ENCODE results near the gene ZNF444. TPM values are rescaled to one million over a fixed set of nuclear protein-coding genes. Genes with fewer than 3 reads are reported as not detected.

ZNF444 gene
- total and polyA plus RNA-seq, 2 donors (not counting 1 experiment from before 2014, with no cell fraction given) = 24.1 to 37.7 TPM

DNA sequence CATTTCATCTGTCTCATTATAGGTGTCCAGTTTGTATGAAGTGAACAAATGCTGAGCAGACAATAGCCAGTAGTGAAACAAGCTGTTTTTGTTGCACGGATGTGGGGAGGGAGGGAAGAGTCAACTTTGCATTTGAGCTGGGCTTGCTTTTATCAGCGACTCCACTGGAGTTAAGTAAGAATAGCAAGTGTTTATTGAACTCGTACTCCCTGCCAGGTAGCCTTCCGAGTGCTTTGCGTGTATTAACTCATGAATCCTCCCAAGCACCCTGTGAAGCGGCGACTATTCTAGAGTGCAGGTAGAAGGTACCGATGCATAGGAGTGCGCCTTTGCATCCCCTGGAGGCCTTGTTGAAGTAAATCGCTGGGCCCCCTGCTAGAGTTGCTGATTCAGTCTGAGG is 4.7 kb upstream of the ZNF444 start:
- peaks cover 3% of the 10 kb centered on the region for H3K79me2 ChIP-seq (ENCODE audit: control insufficient read depth, insufficient read depth, low read length)
- no peak overlapping the region for H3K9ac ChIP-seq (ENCODE audit: low read length)
- ATAC-seq (ENCODE audit: low read depth) = no peak
- no peaks in the 10 kb centered on the region for H3K9me3 ChIP-seq (ENCODE audit: control extremely low read depth in 1 of 3, control insufficient read depth in 2 of 3, insufficient read depth in 1 of 3, low read length in 2 of 3)
- no peak overlapping the region for H3K4me2 ChIP-seq (replicated peaks; ENCODE audit: low read depth, low read length, poor library complexity, severe bottlenecking)
- H3K27ac ChIP-seq (ENCODE audit: low read length in 2 of 2) = no peak overlapping the region
- no peak overlapping the region for H3K4me3 ChIP-seq (ENCODE audit: control extremely low read depth in 1 of 5, extremely low read depth in 1 of 5, insufficient read depth in 1 of 5, low read depth in 2 of 5, low read length in 4 of 5)
- peak overlapping the region; percentile 11 for H3K27ac Mint-ChIP-seq
- no peaks in the 10 kb centered on the region for H3K36me3 ChIP-seq (replicated peaks in 1 of 2; ENCODE audit: control extremely low read depth in 1 of 2, control insufficient read depth in 1 of 2, extremely low read depth in 1 of 2, insufficient read depth in 2 of 2, low read length in 1 of 2)
- no peaks in the 10 kb centered on the region for H4K20me1 ChIP-seq (ENCODE audit: control insufficient read depth, insufficient read depth, low read length, poor library complexity, severe bottlenecking)
- 89% methylated on average over 10 of the region's 10 CpGs for WGBS (ENCODE audit: insufficient coverage)
- no peaks in the 10 kb centered on the region for H3K27me3 Mint-ChIP-seq
- H3K4me1 Mint-ChIP-seq = peaks cover 29% of the 10 kb centered on the region
- intact Hi-C loops (cut with micrococcal nuclease) = no loop called here
- POLR2A ChIA-PET = no interaction called here
- CTCF ChIA-PET = interaction anchor here (1.0 to 1.7 kb wide), 3 partner anchors 15 to 56 kb away, joined by 3 to 5 read pairs (median 4); partner anchors contain the start of gene ZNF787
- DNase-seq = no peak
- H3K9me3 Mint-ChIP-seq (ENCODE audit: insufficient read depth) = no peaks in the 10 kb centered on the region
- H2AFZ ChIP-seq (ENCODE audit: insufficient read depth, low read depth, low read length, poor library complexity, severe bottlenecking) = no peak overlapping the region
- no peaks in the 10 kb centered on the region for H3K27me3 ChIP-seq (replicated peaks in 1 of 4; ENCODE audit: control extremely low read depth in 1 of 4, control insufficient read depth in 3 of 4, insufficient read depth in 4 of 4, low read length in 3 of 4)
- H3K4me3 Mint-ChIP-seq = no peak overlapping the region
- no peak for TF ChIP-seq EZH2 (IDR thresholded peaks at IDR 0.05; ENCODE audit: borderline replicate concordance, insufficient read depth, low read depth, low read length, poor library complexity, severe bottlenecking)
- TF ChIP-seq, protein P1, sequence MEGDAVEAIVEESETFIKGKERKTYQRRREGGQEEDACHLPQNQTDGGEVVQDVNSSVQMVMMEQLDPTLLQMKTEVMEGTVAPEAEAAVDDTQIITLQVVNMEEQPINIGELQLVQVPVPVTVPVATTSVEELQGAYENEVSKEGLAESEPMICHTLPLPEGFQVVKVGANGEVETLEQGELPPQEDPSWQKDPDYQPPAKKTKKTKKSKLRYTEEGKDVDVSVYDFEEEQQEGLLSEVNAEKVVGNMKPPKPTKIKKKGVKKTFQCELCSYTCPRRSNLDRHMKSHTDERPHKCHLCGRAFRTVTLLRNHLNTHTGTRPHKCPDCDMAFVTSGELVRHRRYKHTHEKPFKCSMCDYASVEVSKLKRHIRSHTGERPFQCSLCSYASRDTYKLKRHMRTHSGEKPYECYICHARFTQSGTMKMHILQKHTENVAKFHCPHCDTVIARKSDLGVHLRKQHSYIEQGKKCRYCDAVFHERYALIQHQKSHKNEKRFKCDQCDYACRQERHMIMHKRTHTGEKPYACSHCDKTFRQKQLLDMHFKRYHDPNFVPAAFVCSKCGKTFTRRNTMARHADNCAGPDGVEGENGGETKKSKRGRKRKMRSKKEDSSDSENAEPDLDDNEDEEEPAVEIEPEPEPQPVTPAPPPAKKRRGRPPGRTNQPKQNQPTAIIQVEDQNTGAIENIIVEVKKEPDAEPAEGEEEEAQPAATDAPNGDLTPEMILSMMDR (IDR thresholded peaks at IDR 0.05) = no peak
- peaks cover 17 to 24% of the 10 kb centered on the region in 2 donors for H3K4me1 ChIP-seq (ENCODE audit: control insufficient read depth in 2 of 2, insufficient read depth in 2 of 2, low read length in 2 of 2)

DNA sequence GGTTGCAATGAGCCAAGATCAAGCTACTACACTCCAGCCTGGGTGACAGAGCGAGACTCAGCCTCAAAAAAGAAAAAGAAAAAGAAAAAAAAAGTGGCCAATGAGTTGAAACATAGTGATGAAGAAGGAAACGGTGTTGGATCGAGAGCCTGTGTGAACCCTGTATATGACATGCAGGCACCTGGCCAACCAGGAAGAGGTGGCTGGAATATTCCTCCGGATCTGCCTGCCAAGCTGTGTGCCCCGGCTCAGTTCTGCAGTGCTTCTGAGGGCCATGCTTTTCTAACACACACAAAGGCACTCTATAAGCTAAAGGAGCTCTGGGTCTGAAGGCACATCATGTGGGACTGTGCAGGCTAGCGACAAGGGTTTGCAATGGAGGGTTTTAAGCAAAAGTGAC is 3.7 kb upstream of the ZNF444 start:
- Histone ChIP-seq H3K4me3 (ENCODE audit: control extremely low read depth in 1 of 5, extremely low read depth in 1 of 5, insufficient read depth in 1 of 5, low read depth in 2 of 5, low read length in 4 of 5) (no peak overlapping the region), H4K20me1 (ENCODE audit: control insufficient read depth, insufficient read depth, low read length, poor library complexity, severe bottlenecking) (no peaks in the 10 kb centered on the region), H3K4me2 (replicated peaks; ENCODE audit: low read depth, low read length, poor library complexity, severe bottlenecking) (no peak overlapping the region), H3K27ac (ENCODE audit: low read length in 2 of 2) (no peak overlapping the region), H3K9me3 (ENCODE audit: control extremely low read depth in 1 of 3, control insufficient read depth in 2 of 3, insufficient read depth in 1 of 3, low read length in 2 of 3) (no peaks in the 10 kb centered on the region), H3K4me1 (ENCODE audit: control insufficient read depth in 2 of 2, insufficient read depth in 2 of 2, low read length in 2 of 2) (peaks cover 23 to 32% of the 10 kb centered on the region in 2 donors), H2AFZ (ENCODE audit: insufficient read depth, low read depth, low read length, poor library complexity, severe bottlenecking) (no peak overlapping the region), H3K36me3 (replicated peaks in 1 of 2; ENCODE audit: control extremely low read depth in 1 of 2, control insufficient read depth in 1 of 2, extremely low read depth in 1 of 2, insufficient read depth in 2 of 2, low read length in 1 of 2) (no peaks in the 10 kb centered on the region), H3K79me2 (ENCODE audit: control insufficient read depth, insufficient read depth, low read length) (peaks cover 12% of the 10 kb centered on the region), H3K27me3 (replicated peaks in 1 of 4; ENCODE audit: control extremely low read depth in 1 of 4, control insufficient read depth in 3 of 4, insufficient read depth in 4 of 4, low read length in 3 of 4) (no peaks in the 10 kb centered on the region), H3K9ac (ENCODE audit: low read length) (no peak overlapping the region)
- WGBS (ENCODE audit: insufficient coverage) = 85% methylated on average over 5 of the region's 6 CpGs
- ATAC-seq (ENCODE audit: low read depth) = no peak
- Mint-ChIP-seq H3K27me3 (no peaks in the 10 kb centered on the region), H3K4me1 (peaks cover 32% of the 10 kb centered on the region), H3K27ac (no peak overlapping the region), H3K4me3 (no peak overlapping the region), H3K9me3 (ENCODE audit: insufficient read depth) (no peaks in the 10 kb centered on the region)
- TF ChIP-seq, protein P1 (IDR thresholded peaks at IDR 0.05) = no peak
- TF ChIP-seq EZH2 (IDR thresholded peaks at IDR 0.05; ENCODE audit: borderline replicate concordance, insufficient read depth, low read depth, low read length, poor library complexity, severe bottlenecking) = no peak
- ChIA-PET CTCF (interaction anchor here (1.7 kb wide), 1 partner anchor 32 kb away, joined by 5 read pairs; no protein-coding TSS in a partner anchor), POLR2A (no interaction called here)
- no peak for DNase-seq
- intact Hi-C loops (cut with micrococcal nuclease) = no loop called here
